Ovary (tissue), 1 donor: ENCODE data around the gene ARMC7.
"Not testable (repeated sequence)": the region's sequence is repeated elsewhere in the genome, so short reads cannot be mapped to it uniquely, and the experiment has no call there.

Experiments
- EP300 ChIP-seq: sonication (generic); formaldehyde crosslinking; IDR thresholded peaks from one replicate; pipeline ENCODE4 v1.6.1; 2017; ENCODE audit warnings: antibody characterized with exemption
- POLR2A ChIP-seq: fragments of 450-650 bp; IDR thresholded peaks from one replicate; pipeline ENCODE4 v1.6.1; 2017; ENCODE audit warnings: antibody characterized with exemption, mild to moderate bottlenecking, moderate library complexity

GRCh38 chr17:75132018-75133000 lies 22.5 kb downstream of the ARMC7 start:
- TF ChIP-seq EP300, POLR2A: not testable (repeated sequence)
